GM12878 (cell line): ENCODE data around the gene ETFBKMT. TPM values are rescaled to one million over a fixed set of nuclear protein-coding genes. Genes with fewer than 3 reads are reported as not detected.

Experiments
- ELK1 ChIP-seq: IDR thresholded peaks from 2 replicates; pipeline ENCODE4 v1.6.1; 2012; ENCODE audit warnings: low read depth, low read length, improper control_type of control experiment
- KDM1A ChIP-seq: fragments of 200-600 bp; sonication (generic); IDR thresholded peaks from 2 replicates; pipeline ENCODE4 v1.6.1; 2016; ENCODE audit warnings: borderline replicate concordance
- PRDM15 ChIP-seq: fragments of 450-650 bp; formaldehyde crosslinking; IDR thresholded peaks from 2 replicates; pipeline ENCODE4 v1.4.0; 2020; ENCODE audit warnings: mild to moderate bottlenecking, moderate library complexity
- SPI1 ChIP-seq: IDR thresholded peaks from 2 replicates; pipeline ENCODE4 v1.6.1; 2011; ENCODE audit warnings: low read depth, mild to moderate bottlenecking, low read length, moderate library complexity, borderline replicate concordance; ENCODE audit not compliant: insufficient read depth
- USF2 ChIP-seq: IDR thresholded peaks from 2 replicates; pipeline ENCODE4 v1.6.1; 2011; ENCODE audit warnings: low read depth, low read length, improper control_type of control experiment, borderline replicate concordance
- ZNF687 ChIP-seq: fragments of 450-650 bp; IDR thresholded peaks from 2 replicates; pipeline ENCODE4 v1.6.1; 2017; ENCODE audit warnings: mild to moderate bottlenecking, moderate library complexity
- polyA plus RNA-seq, 11 experiments: library from polyadenylated mRNA; depleted of rRNA in 4 of 11; unstranded in 6 of 11; stranded (reverse) in 5 of 11; fragments of >200 nt; fragmentation: Nextera tagmentation in 4 of 11; fragmentation: Illumina TruSeq in 1 of 11; extraction: Ambion mirVana in 4 of 11; extraction: Trizol in 1 of 11; gene quantifications; 1 replicate in 1 of 11; 2 replicates in 10 of 11; pipeline versions ENCODE4 v1.2.1 to v1.2.3, GENCODE V29; 2011 to 2016; ENCODE audit warnings: inconsistent platforms in 2 of 11, missing spikeins in 2 of 11, low read depth in 1 of 11
- total RNA-seq, 4 experiments: library from RNA; depleted of rRNA in 3 of 4; stranded (reverse); fragments of >200 nt in 3 of 4; fragmentation: Illumina TruSeq in 1 of 4; extraction: Trizol in 1 of 4; gene quantifications; 2 replicates each; pipeline versions ENCODE4 v1.2.1 to v1.2.3, GENCODE V29; 2013 to 2021

ETFBKMT gene
- total and polyA plus RNA-seq, 10 of the 15 experiments (the other 5 are each of a cell fraction or from before 2014, with no cell fraction given) = 0.25 to 1.1 (median 0.65) TPM

- TF ChIP-seq ZNF687 (no peak), KDM1A (no peak), ELK1 (no peak), PRDM15 (CRISPR knock-in tag) (no peak), USF2 (no peak), SPI1 (no peak)
These were observed 55.2 kb downstream of the ETFBKMT start (continued) for GRCh38 chr12:31714406-31715271.
